GM20431 (cell line): ENCODE data around the gene VWA2.
"Not testable (repeated sequence)": the region's sequence is repeated elsewhere in the genome, so short reads cannot be mapped to it uniquely, and the experiment has no call there.

Experiments
- in situ Hi-C: fragments of 300-500 bp; cut with MseI, MboI; formaldehyde crosslinking; loops from one replicate; pipeline ENCODE4 v1.15.0; 2020; ENCODE audit warnings: low sequenced_read_pairs; ENCODE audit not compliant: unreplicated experiment

The VWA2 gene

DNA sequence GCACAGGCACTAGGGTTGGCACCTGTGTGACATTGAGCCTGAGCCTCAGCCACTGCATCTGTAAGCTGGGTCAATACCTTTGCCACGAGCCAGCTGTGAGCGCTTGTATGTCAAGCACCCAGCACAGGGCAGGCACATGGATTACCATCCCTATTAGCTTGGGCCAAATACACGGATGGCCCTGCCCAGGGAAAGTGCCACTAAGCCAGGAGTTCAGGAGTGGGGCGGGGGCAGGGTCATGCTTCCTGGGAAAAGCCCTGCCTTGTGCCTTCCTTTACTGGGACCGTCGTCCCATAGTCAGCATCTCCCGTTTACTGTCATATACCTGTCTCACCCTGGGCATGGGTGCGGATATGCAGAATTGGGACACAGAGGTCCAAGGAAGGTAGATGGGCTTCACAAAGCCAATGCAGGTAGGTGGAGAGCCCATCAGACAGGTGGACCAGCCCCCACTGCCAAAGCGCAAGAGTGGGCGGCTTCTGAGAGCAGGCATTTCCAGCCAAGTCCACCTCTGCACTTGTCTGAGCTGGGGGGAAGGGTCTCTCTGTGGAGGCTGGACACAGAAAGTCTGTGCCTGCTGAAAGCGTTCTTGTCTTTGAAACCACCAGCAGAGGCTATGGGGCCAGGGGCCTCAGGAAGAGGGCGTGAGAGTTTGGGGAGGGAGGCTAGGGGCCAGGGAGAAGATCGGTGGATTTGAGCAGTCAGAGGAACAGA lies 72.6 kb downstream of the VWA2 start:
- in situ Hi-C loops = no loop called here

DNA sequence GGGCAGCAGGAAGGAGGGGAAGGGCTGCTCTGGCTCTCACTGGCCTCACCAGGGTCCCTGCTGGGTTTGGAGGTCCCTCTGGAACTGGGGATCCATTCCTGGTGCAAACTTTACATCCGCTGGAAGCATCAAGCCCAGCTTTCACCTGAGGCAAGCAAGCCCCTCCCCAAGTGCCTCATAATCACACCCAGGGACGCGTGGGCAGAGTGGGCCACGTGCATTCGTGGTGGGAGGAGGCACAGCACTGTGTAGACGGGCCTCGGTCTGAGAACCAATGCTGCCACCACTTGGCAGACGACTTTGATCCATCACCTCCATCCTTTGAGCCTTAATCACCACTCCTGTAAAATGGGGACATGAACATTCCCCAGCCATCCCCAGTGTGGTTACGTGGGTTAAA lies 74.1 kb downstream of the VWA2 start:
- in situ Hi-C loops = no loop called here

DNA sequence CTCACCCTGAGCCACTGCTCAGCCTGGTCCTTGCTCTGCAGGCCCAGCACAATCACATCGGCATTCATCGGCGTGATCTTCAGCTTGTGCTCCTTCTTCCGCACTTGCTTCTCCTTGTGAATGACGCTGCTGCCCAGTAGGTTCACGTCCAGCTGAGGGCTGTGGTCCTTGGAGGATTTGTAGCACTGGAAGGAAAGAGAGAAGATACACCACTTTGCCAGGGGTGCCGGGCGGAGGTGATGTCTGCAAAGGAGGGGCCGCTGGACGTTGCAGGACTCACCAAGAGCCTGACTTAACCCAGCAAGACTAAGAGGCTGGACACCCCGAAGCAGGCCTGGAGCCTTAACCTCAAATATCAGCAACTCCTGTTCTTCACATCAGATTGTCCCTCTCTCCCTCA lies 74.8 kb downstream of the VWA2 start:
- in situ Hi-C loops = no loop called here

DNA sequence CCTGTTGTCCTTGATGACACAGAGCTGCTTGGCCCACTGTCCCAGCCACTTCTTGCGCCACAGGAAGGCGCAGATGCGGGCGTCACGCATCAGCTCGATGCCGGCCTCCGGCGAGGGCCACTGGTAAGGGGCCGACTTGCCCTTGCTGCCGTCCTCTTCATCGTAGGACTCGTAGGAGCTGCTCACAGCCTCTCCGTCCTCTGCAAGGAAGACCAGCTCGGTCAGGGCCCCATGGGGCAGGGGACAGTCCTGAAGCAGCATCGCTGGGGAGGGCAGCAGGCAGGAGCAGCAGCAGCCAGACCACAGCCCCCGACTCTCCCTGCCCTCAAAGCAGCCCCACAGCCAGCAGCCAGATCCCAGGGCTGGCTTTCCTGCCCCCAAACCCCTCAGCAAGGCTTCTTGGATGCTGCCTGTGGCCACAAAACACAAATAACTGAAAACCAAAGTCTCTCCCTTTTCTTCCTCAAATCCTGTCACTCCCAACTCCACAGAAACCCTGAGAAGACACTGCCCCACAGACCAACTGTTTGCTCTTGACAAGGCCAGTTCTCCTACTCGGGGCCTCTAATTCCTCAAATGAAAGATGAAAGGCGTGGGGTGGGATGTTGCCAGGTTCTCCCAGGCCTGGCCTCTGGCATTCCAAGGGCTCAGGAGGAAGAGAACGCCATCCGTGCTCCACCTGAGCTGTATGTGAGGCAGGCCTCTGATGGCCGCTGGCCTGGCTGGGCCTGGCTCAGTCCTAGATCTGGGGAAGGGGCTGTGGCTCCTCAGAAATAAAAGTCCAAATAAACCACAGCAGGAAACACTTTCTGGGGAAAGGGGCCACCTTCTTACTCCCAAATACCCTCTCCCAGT lies 76.7 kb downstream of the VWA2 start:
- in situ Hi-C loops = no loop called here

DNA sequence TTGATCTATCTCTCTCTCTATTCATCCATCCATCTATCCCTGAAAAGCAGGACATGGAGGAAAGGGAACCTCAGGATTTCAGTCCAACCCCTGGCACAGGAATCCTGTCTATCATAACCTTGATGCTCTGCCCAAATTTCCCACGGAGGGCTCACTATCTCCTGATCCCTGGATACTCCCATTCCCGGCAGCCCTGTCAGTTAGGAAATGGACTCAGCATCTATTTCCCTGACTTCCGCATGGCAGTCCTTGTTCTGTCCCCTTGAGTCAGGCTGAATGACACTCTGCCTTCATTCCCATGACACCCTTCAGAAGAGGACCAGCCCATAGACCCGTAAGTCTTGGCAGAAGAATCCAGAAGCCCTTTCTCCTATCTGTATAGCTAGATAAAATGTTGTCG lies 77.7 kb downstream of the VWA2 start:
- in situ Hi-C loops = no loop called here

DNA sequence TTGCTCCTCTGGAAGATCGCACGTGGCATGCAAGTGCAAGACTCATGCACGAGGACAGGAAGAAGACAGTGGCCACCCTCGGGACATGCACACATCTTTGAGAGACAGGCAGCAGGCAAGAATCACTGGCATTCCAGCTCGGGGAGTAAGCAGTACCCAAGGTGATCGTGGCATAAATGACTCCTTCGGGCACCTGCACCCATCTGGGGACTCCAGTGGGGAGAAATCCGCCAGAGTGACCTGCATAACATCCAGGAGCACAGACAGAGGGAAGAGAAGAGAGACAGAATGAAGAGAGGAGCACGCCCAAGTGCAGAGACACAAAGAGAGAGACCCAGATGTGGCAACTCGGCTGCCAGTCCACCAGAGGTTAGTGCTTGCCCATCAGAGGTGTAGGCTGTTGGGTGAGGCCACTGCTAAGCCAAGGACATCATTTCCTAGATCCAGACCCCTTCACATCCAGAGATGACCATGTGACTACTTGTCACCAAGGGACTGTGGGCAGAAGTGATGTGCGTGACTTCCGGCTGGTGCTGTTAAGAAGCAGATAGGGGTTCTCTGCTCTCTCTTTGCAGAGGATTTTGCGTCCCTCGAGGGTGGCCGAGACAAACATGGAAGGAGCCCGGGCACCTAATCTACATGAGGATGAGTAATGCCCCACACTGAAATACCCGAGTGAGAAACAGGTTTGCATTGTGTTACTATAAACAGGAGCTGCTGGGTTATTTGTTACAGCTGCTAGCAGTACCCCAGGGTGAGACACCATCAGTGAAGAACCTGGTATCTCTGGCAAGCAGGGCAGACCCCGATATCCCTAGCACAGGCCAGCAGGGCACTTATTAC lies 80.6 kb downstream of the VWA2 start:
- in situ Hi-C loops = no loop called here

DNA sequence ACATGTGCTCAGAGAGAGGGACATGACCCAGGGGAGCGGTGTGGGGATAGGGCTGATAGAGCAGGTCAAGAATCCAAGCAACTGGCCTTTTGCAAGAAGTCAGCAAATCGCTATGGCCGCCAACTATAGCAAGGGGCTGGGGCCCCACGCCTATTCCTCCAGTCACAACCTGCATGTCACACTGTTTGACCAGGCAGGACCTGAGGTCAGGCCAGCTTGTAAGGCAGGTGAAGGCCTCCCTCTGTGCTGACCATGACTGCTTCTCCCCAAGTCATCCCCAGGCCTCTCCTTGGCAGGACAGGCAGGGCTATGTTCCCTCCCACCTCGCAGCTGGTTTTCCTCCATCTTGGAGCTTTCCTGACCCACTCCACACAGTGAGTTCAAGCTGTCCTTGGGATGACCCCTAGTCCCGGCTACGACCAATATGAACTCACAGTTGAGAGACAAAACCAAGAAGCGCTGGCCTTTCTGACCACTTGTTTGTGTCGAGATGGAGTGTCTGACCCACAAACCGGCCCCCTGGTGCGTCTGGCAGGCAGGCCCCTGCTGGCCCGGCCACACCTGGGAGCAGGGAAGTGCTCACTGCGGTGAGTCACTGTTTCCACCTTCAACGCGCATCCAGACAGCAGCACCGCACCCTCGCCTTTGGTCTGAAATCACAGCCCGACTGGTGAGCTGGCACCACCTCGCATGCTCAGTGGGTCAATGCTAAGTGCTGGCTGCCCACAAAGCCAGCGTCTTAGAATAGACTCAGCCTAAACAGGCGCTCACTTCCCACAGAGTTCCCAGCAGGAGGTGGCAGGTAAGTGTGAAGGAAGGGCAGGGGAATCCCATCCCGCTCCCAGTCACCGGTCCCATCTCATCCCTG lies 81.4 kb downstream of the VWA2 start:
- in situ Hi-C loops = no loop called here

DNA sequence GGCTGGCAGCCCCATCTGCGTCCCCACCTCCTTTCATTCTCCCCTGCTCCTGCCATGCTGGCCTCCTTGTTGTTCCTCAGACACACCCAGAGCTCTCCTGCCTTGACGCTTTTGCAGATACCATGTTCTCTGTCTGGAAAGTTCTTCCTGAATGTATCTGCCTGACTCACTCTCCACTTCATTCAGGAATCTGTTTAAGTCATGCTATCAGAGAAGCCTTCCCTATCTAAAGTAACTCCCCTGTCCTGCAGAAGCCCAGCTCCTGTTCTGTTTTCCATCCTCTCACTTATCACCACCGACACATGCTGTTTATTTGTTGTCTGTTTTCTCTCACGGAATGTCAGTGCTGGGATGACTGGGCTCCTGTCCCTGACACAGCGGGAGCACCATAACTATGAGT lies 83.3 kb downstream of the VWA2 start:
- in situ Hi-C loops = no loop called here

DNA sequence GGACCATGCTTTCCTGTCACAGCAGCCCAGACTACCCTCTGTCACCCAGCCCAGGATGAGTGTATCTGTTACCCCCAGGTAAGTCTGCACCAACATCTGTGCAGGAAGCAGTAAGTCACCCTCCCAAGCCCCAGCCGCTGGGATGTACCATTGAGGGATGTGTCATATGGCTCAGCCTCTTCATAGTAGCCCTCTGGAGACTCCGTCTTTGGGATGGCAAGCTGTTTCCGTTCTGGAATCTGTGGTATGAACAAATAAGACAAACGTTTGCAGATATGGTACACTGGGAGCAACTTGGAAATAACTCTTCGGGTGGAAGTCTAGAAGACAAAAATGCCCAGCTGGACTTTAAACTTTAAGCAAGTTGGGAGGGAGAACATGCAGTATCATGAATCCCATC lies 84.0 kb downstream of the VWA2 start:
- in situ Hi-C loops = no loop called here

DNA sequence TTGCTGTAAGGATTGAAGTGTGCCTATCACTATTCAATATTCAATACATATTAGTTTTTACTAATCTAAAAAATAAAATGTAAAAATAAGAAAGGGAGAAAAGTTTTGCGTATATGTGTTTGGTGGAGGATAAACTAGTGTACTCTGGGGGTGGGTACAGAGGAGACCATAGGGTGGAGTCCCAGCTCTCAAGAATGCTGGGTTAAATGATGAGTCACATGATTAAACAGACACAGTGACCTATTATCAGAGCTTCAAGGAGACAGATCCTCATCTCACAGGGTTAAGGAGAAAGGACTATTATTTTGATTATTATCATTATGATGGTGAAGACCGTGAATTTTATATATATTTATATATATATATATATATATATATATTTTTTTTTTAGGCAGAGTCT lies 87.7 kb downstream of the VWA2 start:
- in situ Hi-C loops = no loop called here

DNA sequence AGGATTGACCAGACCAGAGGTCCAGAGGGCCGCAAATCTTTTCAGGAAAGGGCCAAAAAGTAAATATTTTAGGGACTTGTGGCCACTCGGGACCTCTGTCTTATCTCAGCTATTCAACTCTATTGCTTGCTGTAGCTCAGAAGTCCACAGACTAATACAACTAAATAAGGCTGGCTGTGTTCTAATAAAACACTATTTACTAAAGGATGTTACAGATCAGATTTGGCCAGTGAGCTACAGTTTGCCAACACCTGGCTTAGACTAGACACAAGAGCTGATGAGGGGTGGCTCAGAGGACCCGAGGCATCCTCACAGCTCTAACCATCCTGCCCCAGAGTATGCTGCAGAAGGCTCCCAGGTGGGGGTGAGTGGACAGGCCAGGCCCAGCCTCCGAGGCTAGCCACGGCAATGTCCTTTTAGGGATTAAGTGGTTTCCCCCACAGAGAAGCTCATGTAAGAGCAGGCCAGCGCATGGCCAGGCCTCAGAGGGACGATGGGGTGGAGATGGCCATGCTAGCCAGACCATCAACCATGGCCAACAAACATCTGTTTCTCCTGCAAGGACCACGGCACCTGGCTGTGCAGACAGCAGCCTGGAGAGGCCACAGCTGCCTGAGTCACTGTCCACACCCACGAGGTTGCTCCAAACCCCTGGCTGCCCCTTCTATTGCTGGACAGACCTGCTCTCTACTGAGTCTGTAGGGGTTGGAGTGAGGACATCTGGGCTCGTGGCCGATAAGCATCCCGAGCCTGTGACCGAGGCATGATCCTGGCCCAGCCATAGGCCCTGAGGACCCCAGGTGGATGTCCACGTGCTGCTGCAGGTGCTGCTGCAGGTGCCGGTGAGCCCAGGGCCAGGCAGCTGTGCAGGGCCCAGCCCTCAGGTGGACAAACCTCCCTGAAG lies 88.7 kb downstream of the VWA2 start:
- in situ Hi-C loops = no loop called here

DNA sequence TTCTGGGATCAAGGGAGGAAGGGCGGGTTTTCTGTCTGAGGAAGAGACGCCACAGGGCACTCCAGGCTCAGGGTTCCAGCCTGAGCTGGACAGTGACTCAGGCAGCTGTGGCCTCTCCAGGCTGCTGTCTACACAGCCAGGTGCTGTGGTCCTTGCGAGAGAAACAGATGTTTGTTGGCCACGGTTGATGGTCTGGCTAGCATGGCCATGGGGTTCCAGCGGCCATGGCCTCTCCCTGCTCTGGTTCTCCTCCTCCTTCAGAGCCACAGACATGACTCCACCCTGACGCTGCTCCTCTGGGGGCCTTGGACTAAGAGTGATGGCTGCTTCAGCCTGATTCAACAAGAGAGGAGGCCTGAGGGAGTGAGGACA lies 89.4 kb downstream of the VWA2 start:
- in situ Hi-C loops = no loop called here

DNA sequence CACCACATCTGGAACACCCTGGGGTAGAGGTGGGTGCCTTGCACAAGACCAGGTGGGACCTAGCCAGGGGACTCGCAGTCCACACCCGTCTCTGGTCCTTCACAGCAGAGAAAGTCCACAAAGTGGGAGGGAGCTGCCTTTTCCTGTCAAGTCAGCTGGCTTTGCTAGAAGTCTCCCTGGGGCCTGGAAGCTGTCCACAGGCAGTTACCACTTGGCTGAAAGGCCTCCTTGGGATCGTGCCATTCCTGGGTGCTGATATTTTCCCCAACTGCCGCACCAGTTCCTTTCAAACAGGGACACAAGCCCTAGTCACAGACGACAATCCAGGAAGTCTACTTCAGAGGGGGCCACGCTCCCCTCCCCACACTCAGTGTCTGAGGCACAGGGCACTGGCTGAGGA lies 89.8 kb downstream of the VWA2 start:
- in situ Hi-C loops = no loop called here

DNA sequence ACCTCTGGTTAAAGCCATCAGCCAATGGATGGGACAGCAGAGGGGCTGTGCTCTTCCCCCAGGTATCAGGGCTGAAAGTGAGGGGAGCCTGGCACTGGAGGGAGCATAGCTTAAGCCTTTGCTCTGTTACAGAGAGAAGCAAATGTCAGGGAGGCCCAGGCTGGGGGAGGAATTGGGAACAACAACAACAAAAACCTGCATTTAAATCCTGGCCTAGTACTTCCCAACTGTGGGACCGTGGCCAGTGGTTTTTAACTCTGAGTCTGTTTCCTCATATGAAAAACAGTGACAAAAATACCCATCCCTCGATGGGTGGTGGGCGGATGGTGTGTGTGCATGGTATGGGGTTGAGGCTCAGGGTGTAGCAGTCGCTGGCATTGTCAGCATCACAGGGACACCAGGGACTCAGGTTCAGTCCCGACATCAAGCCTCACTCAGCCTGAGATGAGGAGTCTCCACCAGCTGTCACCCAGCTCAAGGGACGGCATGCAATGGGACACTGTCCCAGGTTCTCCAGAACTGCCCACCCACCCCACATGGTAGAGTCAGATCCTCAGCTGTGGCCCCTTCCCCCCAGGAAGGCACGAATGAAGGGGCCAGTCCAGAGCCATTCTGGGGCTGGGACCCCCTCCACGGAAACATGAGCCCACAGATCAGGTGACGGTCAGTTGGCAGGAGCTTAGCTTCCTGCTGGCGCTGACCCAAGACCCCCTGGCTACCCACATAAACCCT lies 90.7 kb downstream of the VWA2 start:
- in situ Hi-C loops = no loop called here

DNA sequence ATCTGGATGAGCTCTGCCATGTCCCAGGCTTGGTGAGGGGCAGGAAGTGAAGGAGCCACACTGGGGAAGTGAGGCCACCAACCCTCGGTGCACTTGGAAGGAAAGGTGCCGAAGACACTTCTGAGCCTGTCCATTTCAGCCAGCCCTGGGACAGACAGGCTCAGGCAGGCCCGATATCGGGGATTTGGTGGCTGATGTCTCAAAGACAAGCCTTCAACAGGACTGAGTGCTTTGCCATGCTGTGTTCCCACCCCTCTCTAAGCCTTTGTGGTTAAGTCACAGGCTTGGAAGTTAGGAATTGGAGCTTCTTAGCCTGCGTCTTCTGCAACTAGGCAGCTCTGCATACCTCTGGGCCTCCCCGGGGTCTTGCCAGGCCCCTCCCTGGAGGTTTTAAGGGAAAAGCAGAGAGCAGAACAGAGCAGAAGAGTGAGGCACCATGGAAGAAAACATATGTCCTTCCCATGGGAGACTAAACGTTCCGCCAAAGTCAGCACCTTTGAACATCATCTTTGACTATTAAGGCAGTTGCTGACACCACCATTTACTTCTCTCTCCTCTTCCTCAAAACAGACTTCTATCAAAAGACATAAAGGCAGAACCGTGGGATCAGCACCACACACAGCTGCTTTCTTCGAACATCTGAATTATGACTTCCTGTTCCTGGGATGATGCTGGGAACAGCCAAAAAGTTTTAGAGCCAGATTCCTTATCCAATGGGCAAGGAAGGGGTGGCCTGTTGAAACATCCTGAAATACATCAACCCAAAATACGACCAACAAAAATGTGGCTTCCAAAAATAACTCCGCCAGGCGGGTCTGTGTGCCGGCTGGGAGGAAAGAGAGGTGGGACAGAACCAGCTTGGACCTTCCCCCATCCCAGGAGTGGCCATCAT lies 93.5 kb downstream of the VWA2 start:
- in situ Hi-C loops = no loop called here

DNA sequence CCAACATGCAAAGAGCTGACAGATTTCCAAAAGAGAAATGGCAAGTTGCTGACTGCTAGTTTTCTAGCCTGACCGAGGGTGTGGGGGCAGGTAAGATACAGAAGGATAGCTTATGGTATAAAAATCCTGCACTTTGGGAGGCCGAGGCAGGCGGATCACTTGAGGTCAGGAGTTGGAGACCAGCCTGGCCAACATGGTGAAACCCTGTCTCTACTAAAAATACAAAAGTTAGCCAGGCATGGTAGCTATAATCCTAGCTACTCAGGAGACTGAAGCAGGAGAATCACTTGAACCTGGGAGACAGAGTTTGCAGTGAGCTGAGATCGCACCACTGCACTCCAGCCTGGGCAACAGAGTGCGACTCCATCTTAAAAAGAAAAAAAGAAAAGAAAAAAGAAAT lies 94.4 kb downstream of the VWA2 start:
- in situ Hi-C loops = not testable (repeated sequence)

DNA sequence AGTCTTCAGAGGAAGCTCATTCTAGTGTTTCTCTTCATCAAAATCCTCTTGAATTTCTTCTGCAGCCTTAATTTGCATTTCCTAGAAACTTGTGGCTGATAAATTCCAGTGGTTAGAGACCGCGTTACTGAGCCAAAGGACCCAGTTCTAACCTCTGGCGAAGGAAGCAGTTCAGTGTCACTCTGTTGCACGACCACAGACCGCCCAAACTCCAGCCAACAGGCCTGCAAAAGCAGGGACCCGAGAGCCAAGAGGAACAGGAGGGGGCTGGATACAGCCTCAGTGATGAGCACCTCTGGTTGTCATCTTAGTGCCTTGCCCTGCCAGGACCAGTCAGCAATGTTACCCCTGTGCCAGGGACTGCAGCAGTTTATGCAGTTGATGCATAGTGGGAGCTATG lies 95.2 kb downstream of the VWA2 start:
- in situ Hi-C loops = no loop called here
